H1 (cell line): ENCODE data around the gene JAM2. TPM values are rescaled to one million over a fixed set of nuclear protein-coding genes. Genes with fewer than 3 reads are reported as not detected.

Source experiments
- ASH2L ChIP-seq: fragments of 200-600, 300-600 bp; sonication (generic); IDR thresholded peaks from one replicate; pipeline ENCODE4 v1.7.1; 2017; ENCODE audit warnings: low read length
- BRCA1 ChIP-seq: IDR thresholded peaks from 2 replicates; pipeline ENCODE4 v1.6.1; 2012; ENCODE audit warnings: low read depth, low read length, improper control_type of control experiment
- CREB1 ChIP-seq: IDR thresholded peaks from 2 replicates; pipeline ENCODE4 v1.6.1; 2012; ENCODE audit warnings: inconsistent platforms
- EP300 ChIP-seq, 2 experiments: IDR thresholded peaks; 1 replicate in 1 of 2; 2 replicates in 1 of 2; pipeline ENCODE4 v1.6.1; 2011 to 2012; ENCODE audit warnings: low read depth in 2 of 2, low read length in 2 of 2, mild to moderate bottlenecking in 2 of 2, borderline replicate concordance in 1 of 2, inconsistent platforms in 1 of 2, moderate library complexity in 1 of 2
- FOSL1 ChIP-seq: IDR thresholded peaks from 2 replicates; pipeline ENCODE4 v1.6.1; 2011; ENCODE audit warnings: mild to moderate bottlenecking, low read depth, low read length, moderate library complexity; ENCODE audit not compliant: insufficient read depth
- GABPA ChIP-seq: IDR thresholded peaks from 2 replicates; pipeline ENCODE4 v1.6.1; 2011; ENCODE audit warnings: mild to moderate bottlenecking, low read length, moderate library complexity, borderline replicate concordance; ENCODE audit not compliant: insufficient read depth
- GTF2F1 ChIP-seq: IDR thresholded peaks from 2 replicates; pipeline ENCODE4 v1.6.1; 2012; ENCODE audit warnings: low read depth, low read length, improper control_type of control experiment, borderline replicate concordance
- HDAC6 ChIP-seq: IDR thresholded peaks from one replicate; pipeline ENCODE4 v1.7.1; 2012; ENCODE audit warnings: low read depth, mild to moderate bottlenecking, inconsistent platforms, low read length, moderate library complexity
- KDM1A ChIP-seq: fragments of 200-600, 300-600 bp; sonication (generic); IDR thresholded peaks from 2 replicates; pipeline ENCODE4 v1.7.1; 2016; ENCODE audit warnings: mild to moderate bottlenecking, low read length, borderline replicate concordance
- MAFK ChIP-seq: IDR thresholded peaks from 2 replicates; pipeline ENCODE4 v1.6.1; 2012; ENCODE audit warnings: low read depth, mild to moderate bottlenecking, improper control_type of control experiment, low read length
- NRF1 ChIP-seq: IDR thresholded peaks from 2 replicates; pipeline ENCODE4 v1.6.1; 2011; ENCODE audit warnings: mild to moderate bottlenecking, low read depth, low read length, improper control_type of control experiment
- RNF2 ChIP-seq: fragments of 200-900, 300-1000 bp; sonication (generic); IDR thresholded peaks from 2 replicates; pipeline ENCODE4 v1.7.1; 2016; ENCODE audit warnings: borderline replicate concordance, low read depth, mild to moderate bottlenecking, antibody characterized with exemption, low read length; ENCODE audit not compliant: poor library complexity, severe bottlenecking; ENCODE audit errors: missing control alignments
- SIN3A ChIP-seq, 2 experiments: IDR thresholded peaks in 1 of 2; conservative IDR thresholded peaks in 1 of 2; 2 replicates each; pipeline ENCODE4 v1.6.1; 2011 to 2012; ENCODE audit warnings: low read length in 2 of 2, improper control_type of control experiment in 1 of 2, low read depth in 1 of 2, mild to moderate bottlenecking in 1 of 2
- SP4 ChIP-seq: IDR thresholded peaks from 2 replicates; pipeline ENCODE4 v1.6.1; 2012; ENCODE audit warnings: low read length, inconsistent platforms
- SUZ12 ChIP-seq: fragments of 200-600 bp; sonication (generic); IDR thresholded peaks from 2 replicates; pipeline ENCODE4 v1.6.1; 2012; ENCODE audit warnings: mild to moderate bottlenecking, inconsistent platforms, low read length, moderate library complexity, mixed read lengths
- TBP ChIP-seq: IDR thresholded peaks from 2 replicates; pipeline ENCODE4 v1.6.1; 2011; ENCODE audit warnings: low read depth, low read length, improper control_type of control experiment
- TCF12 ChIP-seq: IDR thresholded peaks from 2 replicates; pipeline ENCODE4 v1.6.1; 2011; ENCODE audit warnings: low read depth, mild to moderate bottlenecking, low read length
- YY1 ChIP-seq: IDR thresholded peaks from 2 replicates; pipeline ENCODE4 v1.6.1; 2011; ENCODE audit warnings: low read depth, mild to moderate bottlenecking, low read length
- polyA plus RNA-seq, 7 experiments: library from polyadenylated mRNA; depleted of rRNA in 3 of 7; stranded (reverse) in 5 of 7; unstranded in 2 of 7; fragments of >200 nt in 5 of 7; fragments of 200-250 nt in 2 of 7; gene quantifications; 1 replicate in 5 of 7; 2 replicates in 1 of 7; 4 replicates in 1 of 7; pipeline versions ENCODE4 v1.2.1 to v1.2.3, GENCODE V29; 2011 to 2013; ENCODE audit warnings: missing spikeins in 2 of 7, mixed read lengths in 2 of 7
- total RNA-seq: library from RNA; stranded (reverse); fragmentation: NEBNext Ultra II Directional; extraction: Animal tissue kit (Norgen Biotek cat#: 25700); gene quantifications from 2 replicates; pipeline ENCODE4 v1.2.1, GENCODE V29; 2021
- TF ChIP-seq, protein P1 (sequence below): IDR thresholded peaks from 2 replicates; pipeline ENCODE4 v1.6.1; 2012; ENCODE audit warnings: low read length, inconsistent platforms
- TF ChIP-seq, protein P2 (sequence below): IDR thresholded peaks from 2 replicates; pipeline ENCODE4 v1.6.1; 2012; ENCODE audit warnings: inconsistent platforms
- TF ChIP-seq, protein P3 (sequence below): IDR thresholded peaks from 2 replicates; pipeline ENCODE4 v1.6.1; 2012; ENCODE audit warnings: inconsistent platforms

JAM2 gene
- total and polyA plus RNA-seq, 2 of the 8 experiments (the other 6 are each of a cell fraction or from before 2014, with no cell fraction given) = 4.9 to 9.5 TPM

GRCh38 chr21:25734904-25735645 lies 96.0 kb downstream of the JAM2 start, which contains the start of the genes ATP5PF and GABPA (continued):
- TF ChIP-seq KDM1A (no peak), SUZ12 (no peak), TBP (peak; percentile 84), EP300 (IDR thresholded peaks at IDR 0.05; ENCODE audit: borderline replicate concordance in 1 of 2, low read depth in 2 of 2, low read length in 2 of 2) (peak in 1 of 2 experiments; percentile 31; a peak in 1 of 3 replicates), NRF1 (peak; percentile 34), BRCA1 (no peak; the same call in 1 of the 2 replicates), CREB1 (peak; percentile 77), YY1 (peak; percentile 98), ASH2L (peak; percentile 74), FOSL1 (no peak), GABPA (peak; percentile 99), GTF2F1 (peak; percentile 71; the same call in 1 of the 2 replicates), RNF2 (no peak), MAFK (no peak), SIN3A (conservative IDR thresholded peaks at IDR 0.05 in 1 of 2, IDR thresholded peaks at IDR 0.05 in 1 of 2; ENCODE audit: low read depth in 1 of 2, low read length in 2 of 2) (peak; percentile 16 to 78; a peak in 2 of 4 replicates), SP4 (no peak; the same call in 1 of the 2 replicates), HDAC6 (no peak), TCF12 (0 out of 2 replicates have a peak, but pooled peaks have one; percentile 26)
- TF ChIP-seq, protein P1, sequence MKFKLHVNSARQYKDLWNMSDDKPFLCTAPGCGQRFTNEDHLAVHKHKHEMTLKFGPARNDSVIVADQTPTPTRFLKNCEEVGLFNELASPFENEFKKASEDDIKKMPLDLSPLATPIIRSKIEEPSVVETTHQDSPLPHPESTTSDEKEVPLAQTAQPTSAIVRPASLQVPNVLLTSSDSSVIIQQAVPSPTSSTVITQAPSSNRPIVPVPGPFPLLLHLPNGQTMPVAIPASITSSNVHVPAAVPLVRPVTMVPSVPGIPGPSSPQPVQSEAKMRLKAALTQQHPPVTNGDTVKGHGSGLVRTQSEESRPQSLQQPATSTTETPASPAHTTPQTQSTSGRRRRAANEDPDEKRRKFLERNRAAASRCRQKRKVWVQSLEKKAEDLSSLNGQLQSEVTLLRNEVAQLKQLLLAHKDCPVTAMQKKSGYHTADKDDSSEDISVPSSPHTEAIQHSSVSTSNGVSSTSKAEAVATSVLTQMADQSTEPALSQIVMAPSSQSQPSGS = no peak; the same call in 1 of the 2 replicates
- TF ChIP-seq, protein P2, sequence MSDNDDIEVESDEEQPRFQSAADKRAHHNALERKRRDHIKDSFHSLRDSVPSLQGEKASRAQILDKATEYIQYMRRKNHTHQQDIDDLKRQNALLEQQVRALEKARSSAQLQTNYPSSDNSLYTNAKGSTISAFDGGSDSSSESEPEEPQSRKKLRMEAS = peak; percentile 91
- TF ChIP-seq, protein P3, sequence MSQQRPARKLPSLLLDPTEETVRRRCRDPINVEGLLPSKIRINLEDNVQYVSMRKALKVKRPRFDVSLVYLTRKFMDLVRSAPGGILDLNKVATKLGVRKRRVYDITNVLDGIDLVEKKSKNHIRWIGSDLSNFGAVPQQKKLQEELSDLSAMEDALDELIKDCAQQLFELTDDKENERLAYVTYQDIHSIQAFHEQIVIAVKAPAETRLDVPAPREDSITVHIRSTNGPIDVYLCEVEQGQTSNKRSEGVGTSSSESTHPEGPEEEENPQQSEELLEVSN = peak; percentile 91
